HG03521 (cell line): ENCODE results near the gene GALNT5.

Experiments
- ATAC-seq: cut with Tn5 transposase; IDR thresholded peaks from one replicate; pipeline ENCODE4 v1.9.1; 2021; ENCODE audit warnings: mild to moderate bottlenecking, moderate library complexity; ENCODE audit not compliant: unreplicated experiment

Gene GALNT5

GRCh38 chr2:157290525-157290924 is 33.0 kb downstream of the GALNT5 start:
- ATAC-seq = no peak

DNA sequence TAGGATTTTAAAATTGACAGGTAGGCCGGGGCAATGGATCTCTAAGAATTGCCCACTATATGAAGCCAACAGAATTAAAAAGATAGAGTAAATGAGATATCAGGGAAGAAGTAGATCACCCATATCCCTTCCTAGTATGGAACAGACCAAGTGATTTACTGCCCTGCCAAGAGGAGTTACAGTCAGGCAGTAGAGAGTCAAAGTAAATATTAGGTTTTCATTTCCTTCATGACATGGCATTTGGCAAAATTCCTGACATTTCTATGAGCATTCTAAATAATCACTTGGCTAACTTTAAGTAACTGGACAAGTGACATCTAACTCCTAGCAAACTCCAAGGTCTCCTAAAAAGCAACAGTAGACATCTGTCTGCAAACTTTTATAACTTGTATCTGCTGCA is 33.5 kb downstream of the GALNT5 start:
- ATAC-seq = no peak

GRCh38 chr2:157292853-157293252 is 35.3 kb downstream of the GALNT5 start:
- ATAC-seq = no peak

DNA sequence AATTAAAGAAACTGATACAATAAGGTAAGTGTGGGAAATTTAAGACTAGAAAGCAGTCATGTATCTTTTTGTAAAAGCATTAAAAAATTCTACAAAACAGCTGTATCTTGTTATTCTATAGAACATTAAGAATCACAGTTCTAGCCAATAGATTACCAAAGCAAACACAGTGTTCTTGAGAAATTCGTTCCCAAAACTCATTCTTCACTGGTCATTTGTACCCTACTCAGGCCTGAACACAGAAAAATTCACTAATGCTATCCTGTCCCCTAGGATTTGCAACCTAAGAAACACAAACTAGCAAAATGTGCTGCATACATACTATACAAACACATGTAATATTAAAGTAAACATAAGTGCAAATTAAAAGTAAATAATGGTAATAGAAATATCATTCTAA is 39.0 kb downstream of the GALNT5 start:
- ATAC-seq = no peak

DNA sequence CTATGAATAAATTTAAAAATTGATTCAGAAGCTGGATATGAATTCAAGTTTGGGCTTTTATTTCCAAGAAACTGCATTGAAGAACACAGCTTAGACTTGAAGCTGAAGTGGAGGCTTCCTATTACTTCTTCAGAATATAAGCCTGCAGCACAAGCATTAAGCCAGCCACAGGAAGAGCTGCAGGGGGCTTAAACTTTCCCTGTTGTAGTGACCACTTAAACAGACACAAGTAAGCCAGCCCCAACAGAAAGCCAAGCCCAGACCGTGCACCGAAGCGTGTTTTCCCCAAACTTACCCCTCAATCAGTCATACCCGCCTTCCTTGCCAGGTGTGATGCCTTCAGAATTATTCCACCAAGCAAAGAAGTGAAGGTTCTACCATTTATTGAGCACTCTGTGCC is 39.5 kb downstream of the GALNT5 start:
- ATAC-seq = no peak

GRCh38 chr2:157301307-157301706 is 43.8 kb downstream of the GALNT5 start:
- ATAC-seq = no peak

DNA sequence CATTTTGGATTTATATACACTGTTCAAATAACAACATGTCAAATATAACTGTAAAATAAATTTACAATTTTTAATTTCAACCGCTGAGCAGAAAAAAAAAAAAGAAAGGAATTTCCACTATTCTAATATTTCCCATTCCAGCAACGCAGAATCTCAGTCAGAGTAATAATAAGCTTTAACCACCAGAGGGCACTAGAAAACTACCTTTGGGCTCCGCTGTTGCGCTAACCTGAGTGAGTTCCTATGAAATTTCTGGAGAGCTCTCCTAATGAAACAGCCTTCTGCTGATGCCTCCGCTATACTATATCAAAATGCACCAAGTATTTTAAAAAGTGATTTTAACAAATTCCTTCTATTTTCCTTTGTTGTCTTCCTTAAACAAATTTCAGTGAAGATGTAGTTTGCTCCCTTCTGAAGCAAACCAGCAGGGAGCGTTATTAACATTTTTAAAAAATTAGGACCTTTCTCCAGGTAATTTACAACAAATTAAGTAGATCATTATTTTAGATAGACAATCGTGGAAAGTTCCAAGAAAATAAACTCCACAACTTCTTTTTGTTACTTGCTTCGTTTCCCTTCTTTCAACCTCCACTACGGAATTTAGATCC is 45.1 kb downstream of the GALNT5 start:
- ATAC-seq = peak; percentile 58

DNA sequence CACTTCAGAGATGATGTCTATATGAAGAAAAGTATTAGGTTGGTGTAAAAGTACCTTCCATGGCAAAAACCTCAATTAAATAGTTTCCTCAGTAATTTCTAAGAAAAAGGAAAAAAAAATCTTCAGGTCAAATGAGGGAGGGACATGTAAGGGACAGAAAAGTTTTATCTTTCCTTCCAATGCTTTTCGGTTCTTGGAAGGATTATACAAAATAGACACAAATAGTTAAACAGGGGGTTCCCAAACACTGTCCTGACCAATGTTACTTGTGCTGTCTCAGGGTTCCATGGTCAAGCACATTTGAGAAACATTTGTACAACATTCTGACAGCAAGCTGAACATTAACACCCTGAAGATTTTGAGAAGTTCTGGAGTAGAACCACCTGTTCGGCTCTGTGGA is 46.1 kb downstream of the GALNT5 start:
- ATAC-seq = no peak

- no peak for ATAC-seq
Measured at GRCh38 chr2:157304811-157305722, 47.6 kb downstream of the GALNT5 start.

GRCh38 chr2:157305723-157306110 is 48.2 kb downstream of the GALNT5 start:
- no peak for ATAC-seq

- ATAC-seq = no peak
Measured at GRCh38 chr2:157307021-157307420, 49.5 kb downstream of the GALNT5 start.

DNA sequence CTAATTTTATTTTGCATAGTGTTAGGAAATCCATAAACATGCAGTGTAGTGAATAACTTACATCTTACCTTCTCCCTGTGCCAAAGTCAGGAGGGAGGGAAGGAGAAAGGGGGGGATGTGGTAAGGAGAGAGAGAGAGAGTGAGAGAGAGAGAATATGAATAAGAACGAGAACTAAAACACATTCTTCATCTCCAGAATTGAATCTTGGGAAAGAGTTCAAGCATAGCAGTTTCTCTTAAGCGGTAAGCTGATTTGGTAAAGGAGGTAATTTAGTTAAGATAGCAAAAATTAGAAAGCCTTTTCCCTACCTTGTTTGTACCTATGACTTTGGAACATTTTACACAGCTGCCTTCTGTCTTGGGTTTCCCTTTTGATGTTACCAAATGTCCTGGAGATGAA is 52.4 kb downstream of the GALNT5 start:
- ATAC-seq = no peak

DNA sequence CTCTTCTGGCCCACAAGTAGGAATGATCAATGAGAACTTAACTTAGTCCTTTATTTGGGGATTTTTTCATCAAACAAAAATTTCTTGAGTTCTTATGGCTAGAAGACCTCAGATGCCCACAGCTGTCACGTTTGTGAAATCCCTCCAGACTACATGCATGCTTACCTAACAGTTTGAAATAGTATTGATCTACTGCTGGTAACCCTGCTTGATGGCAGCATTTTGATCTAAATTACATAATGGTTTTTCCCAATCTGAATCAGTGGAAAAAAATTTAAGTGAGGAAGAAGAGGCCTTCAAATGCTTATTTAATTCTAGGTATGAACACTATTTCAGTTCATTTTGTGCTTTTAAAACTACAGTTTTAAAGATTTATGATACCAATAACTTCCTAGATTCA is 54.2 kb downstream of the GALNT5 start:
- no peak for ATAC-seq

GRCh38 chr2:157312866-157313486 is 55.5 kb downstream of the GALNT5 start:
- ATAC-seq = no peak

- ATAC-seq = no peak
Measured at GRCh38 chr2:157315901-157316300, 58.4 kb downstream of the GALNT5 start.

DNA sequence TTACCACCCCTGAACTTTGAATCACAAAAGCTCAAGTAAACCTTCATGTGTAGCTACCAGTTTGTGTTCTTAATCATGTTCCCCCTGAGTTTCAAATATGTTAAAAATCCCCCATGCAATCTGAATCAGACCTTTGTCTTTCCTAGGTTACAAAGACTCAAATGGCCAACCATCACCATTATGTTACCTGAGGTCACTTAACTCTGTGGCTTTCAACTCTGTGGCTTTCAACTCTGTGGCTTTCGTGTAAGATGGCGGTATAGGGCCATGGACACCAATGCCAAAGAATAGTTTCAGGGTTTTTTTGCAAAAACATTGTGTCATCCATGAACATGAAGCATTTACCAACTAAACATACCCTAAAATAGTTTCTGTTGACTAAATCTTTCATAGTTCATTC is 61.4 kb downstream of the GALNT5 start:
- ATAC-seq = no peak

GRCh38 chr2:157319795-157320194 is 62.3 kb downstream of the GALNT5 start:
- ATAC-seq = no peak

- ATAC-seq = no peak
Measured at GRCh38 chr2:157320409-157320808, 62.9 kb downstream of the GALNT5 start.

DNA sequence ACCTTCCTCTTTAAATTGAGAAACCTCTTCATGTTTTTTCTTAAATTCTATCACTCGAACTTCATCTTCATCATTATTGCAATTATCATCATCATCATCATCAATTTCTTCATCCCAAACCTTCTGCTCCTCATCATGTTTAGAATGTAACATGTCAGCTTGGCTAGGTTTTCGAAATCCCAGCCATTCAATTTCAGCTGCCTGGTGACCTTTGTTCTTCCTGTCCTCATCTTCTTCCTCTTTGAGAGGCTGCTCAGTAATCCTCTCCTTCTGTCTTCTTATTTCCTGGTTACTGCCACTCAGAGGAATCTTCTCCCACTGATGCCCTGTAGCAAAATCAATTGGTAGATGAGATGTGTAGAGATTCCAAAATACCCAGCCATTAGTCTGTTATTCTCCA is 64.0 kb downstream of the GALNT5 start:
- ATAC-seq = no peak

GRCh38 chr2:157322432-157322831 is 64.9 kb downstream of the GALNT5 start:
- ATAC-seq = no peak

DNA sequence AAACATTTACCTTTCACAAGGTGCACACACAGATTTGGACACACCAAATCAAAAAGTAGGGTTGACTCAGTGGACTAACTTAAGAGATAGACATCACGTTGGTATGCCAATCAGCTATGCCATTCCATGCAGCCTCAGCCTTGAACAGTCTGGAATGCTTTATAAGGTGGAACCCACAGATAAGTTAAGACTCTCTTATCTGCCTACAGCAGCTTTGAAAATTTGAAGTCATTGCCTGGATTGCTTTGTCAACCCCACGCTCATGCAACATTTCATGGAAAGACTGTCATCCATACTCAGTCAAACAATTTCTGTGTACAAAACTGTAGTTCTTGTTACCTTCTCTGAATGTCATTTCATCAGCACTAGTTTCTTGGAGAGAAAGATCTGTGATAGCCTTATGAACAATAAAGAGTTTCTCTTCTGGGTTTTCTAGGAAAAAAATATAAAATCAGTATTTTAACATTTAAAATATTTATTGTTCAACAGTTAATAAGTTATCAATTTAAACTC is 66.9 kb downstream of the GALNT5 start:
- ATAC-seq = no peak

- ATAC-seq = no peak
Measured at GRCh38 chr2:157325786-157326185, 68.3 kb downstream of the GALNT5 start, which contains the start of gene ERMN. Gene ERMN (minus strand): TSS chr2:157325824. CDS start chr2:157325642, 182 bp downstream.
